Measurements from ENCODE around the gene POLR2H. TPM values are rescaled to one million over a fixed set of nuclear protein-coding genes. Genes with fewer than 3 reads are reported as not detected.

POLR2H gene
- total and polyA plus RNA-seq, 11 donors, result 15.2 to 51.4 (median 25.2) TPM

DNA sequence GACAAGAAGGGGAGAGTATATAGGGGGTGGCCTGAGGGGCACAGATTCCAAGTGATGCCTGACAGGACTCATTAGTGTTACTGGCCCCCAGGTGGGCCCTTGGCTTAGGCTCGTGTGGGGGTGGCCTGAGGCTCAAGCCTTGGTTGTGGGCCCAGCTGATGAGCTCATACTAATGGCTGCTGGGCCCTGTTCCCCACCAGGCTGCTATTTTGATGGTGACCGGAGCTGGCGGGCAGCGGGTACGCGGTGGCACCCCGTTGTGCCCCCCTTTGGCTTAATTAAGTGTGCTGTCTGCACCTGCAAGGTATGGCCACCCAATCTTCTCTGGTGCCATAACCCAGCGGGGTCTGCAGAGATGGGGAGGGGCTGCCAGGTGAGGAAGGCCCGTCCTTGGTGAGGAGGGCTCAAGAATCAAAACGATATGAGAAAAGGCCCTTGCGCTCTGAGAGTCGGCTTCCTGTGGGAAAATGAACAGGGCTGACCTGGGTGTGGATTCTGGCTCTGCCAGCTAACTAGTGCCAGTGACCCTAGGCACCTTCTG lies 25.7 kb downstream of the POLR2H start:
- Histone ChIP-seq H3K4me1 (no peaks in the 10 kb centered on the region), H3K9me3 (no peaks in the 10 kb centered on the region), H3K27me3 (peaks cover 0 to 17% (median 1%) of the 10 kb centered on the region in 9 donors), H3K4me3 (no peak overlapping the region), H3K36me3 (peaks cover 0 to 28% (median 0%) of the 10 kb centered on the region in 9 donors), H3K27ac (no peak overlapping the region)
- no peak for DNase-seq
- ATAC-seq, result no peak
- TF ChIP-seq, protein P1, sequence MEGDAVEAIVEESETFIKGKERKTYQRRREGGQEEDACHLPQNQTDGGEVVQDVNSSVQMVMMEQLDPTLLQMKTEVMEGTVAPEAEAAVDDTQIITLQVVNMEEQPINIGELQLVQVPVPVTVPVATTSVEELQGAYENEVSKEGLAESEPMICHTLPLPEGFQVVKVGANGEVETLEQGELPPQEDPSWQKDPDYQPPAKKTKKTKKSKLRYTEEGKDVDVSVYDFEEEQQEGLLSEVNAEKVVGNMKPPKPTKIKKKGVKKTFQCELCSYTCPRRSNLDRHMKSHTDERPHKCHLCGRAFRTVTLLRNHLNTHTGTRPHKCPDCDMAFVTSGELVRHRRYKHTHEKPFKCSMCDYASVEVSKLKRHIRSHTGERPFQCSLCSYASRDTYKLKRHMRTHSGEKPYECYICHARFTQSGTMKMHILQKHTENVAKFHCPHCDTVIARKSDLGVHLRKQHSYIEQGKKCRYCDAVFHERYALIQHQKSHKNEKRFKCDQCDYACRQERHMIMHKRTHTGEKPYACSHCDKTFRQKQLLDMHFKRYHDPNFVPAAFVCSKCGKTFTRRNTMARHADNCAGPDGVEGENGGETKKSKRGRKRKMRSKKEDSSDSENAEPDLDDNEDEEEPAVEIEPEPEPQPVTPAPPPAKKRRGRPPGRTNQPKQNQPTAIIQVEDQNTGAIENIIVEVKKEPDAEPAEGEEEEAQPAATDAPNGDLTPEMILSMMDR (IDR thresholded peaks at IDR 0.05), result no peak
- TF ChIP-seq POLR2A (IDR thresholded peaks at IDR 0.05), result no peak
- intact Hi-C loops (cut with DNase I), result no loop called here
- WGBS, 4 donors, result 84 to 96% (median 93%) methylated on average over 5 to 12 of the region's 12 CpGs

DNA sequence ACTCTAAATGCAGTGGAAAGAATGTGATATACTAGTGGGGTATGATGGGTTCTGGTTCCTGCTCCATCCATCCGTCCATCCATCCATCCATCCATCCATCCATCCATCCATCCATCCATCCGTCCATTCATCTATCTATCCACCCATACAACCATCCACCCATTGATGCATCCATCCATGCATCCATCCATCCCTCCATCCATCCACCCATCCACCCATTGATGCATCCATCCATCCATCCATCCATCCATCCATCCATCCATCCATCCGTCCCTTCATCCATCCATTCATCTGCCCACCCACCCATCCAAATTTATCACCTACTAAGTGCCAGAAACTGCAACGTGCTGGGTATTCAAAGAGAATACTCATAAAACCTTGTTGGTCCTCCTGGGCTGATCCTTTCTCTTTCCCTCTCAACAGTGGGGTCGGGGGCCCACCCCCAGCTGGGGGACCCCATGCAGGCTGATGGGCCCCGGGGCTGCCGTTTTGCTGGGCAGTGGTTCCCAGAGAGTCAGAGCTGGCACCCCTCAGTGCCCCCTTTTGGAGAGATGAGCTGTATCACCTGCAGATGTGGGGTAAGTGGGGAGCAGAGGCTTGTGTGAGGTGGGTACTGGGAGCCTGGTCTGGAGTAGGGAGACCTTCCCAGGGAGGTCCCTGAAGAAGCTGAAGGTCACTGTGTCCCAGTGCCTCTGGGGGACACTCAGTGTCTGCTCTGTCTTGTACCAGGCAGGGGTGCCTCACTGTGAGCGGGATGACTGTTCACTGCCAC lies 26.8 kb downstream of the POLR2H start:
- Histone ChIP-seq H3K4me1 (no peaks in the 10 kb centered on the region), H3K4me3 (no peak overlapping the region), H3K9me3 (no peaks in the 10 kb centered on the region), H3K27ac (no peak overlapping the region), H3K27me3 (peaks cover 0 to 12% (median 0%) of the 10 kb centered on the region in 9 donors), H3K36me3 (peaks cover 0 to 23% (median 0%) of the 10 kb centered on the region in 9 donors)
- intact Hi-C loops (cut with DNase I), result no loop called here
- TF ChIP-seq, protein P1 (IDR thresholded peaks at IDR 0.05), result no peak
- 80 to 83% (median 82%) methylated on average over 7 to 8 of the region's 8 CpGs for WGBS, 4 donors
- DNase-seq (no peak), ATAC-seq (no peak)

DNA sequence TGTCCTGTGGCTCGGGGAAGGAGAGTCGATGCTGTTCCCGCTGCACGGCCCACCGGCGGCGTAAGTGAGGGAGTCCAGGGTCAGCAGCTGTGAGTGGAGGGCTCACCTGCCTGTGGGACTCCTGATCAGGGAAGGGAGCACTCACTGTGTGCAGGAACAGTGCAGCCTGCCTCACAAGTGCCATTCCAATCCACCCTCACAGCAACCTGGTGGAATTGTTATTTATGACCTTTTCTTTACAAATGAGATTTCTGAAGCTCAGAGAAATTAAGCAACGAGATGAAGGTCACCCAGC lies 27.4 kb downstream of the POLR2H start:
- Histone ChIP-seq H3K27me3 (peaks cover 0 to 9% (median 0%) of the 10 kb centered on the region in 9 donors), H3K4me1 (no peaks in the 10 kb centered on the region), H3K27ac (no peak overlapping the region), H3K9me3 (no peaks in the 10 kb centered on the region), H3K4me3 (no peak overlapping the region), H3K36me3 (peaks cover 0 to 23% (median 0%) of the 10 kb centered on the region in 9 donors)
- no peak for ATAC-seq
- DNase-seq, result no peak
- TF ChIP-seq, protein P1 (IDR thresholded peaks at IDR 0.05), result no peak
- no peak for TF ChIP-seq POLR2A (IDR thresholded peaks at IDR 0.05)
- 81 to 93% (median 84%) methylated on average over 3 to 8 of the region's 8 CpGs for WGBS, 4 donors
- intact Hi-C loops (cut with DNase I), result no loop called here

DNA sequence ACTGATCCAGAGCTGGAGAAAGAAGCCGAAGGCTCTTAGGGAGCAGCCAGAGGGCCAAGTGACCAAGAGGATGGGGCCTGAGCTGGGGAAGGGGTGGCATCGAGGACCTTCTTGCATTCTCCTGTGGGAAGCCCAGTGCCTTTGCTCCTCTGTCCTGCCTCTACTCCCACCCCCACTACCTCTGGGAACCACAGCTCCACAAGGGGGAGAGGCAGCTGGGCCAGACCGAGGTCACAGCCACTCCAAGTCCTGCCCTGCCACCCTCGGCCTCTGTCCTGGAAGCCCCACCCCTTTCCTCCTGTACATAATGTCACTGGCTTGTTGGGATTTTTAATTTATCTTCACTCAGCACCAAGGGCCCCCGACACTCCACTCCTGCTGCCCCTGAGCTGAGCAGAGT lies 27.9 kb downstream of the POLR2H start:
- H3K27ac ChIP-seq, result no peak overlapping the region
- intact Hi-C loops (cut with DNase I), result no loop called here
- 45 to 56% (median 54%) methylated on average over 5 of the region's 5 CpGs for WGBS, 4 donors
- ATAC-seq (no peak), DNase-seq (no peak)
- H3K36me3 ChIP-seq, result peaks cover 0 to 23% (median 0%) of the 10 kb centered on the region in 9 donors
- H3K9me3 ChIP-seq, result no peaks in the 10 kb centered on the region
- H3K4me3 ChIP-seq, result no peak overlapping the region
- H3K27me3 ChIP-seq, result peaks cover 0 to 9% (median 0%) of the 10 kb centered on the region in 9 donors
- no peak for TF ChIP-seq POLR2A (IDR thresholded peaks at IDR 0.05)
- TF ChIP-seq, protein P1 (IDR thresholded peaks at IDR 0.05), result no peak
- H3K4me1 ChIP-seq, result no peaks in the 10 kb centered on the region
